NCI-H1092 treated with DMSO at 0.1 percent for 48 hours (cell line): Measurements from ENCODE around the gene TTF1.
"Not testable (repeated sequence)": the region's sequence is repeated elsewhere in the genome, so short reads cannot be mapped to it uniquely, and the experiment has no call there.

ENCODE experiments used
- DNase-seq: peaks from one replicate; lab custom pipeline; 2025; lab: John Stamatoyannopoulos, UW

TTF1 gene

DNA sequence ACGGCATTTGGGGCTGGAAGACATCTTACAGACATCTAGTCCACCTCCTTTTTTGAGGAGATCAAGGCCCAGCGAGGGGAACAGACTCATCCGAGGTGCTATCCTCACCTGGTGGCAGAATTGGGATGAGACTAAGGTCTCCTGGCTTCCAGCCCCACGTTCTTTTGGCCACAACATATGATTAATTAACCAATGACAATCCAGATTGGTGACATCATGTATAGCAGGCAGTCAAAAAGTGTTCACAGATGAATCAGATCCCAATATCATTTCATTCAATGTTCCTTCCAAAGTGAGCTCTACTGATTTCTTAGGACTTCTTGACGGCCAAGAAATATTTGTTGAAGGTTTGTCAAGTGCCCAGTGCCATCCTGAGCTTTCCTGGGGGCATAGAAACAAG is 7.3 kb upstream of the TTF1 start:
- DNase-seq, result no peak

GRCh38 chr9:132412089-132412488 is 5.4 kb upstream of the TTF1 start:
- DNase-seq, result peak; percentile 24

GRCh38 chr9:132411091-132411508 is 4.5 kb upstream of the TTF1 start:
- peak; percentile 54 for DNase-seq

GRCh38 chr9:132410642-132411041 is 4.0 kb upstream of the TTF1 start:
- DNase-seq, result no peak

- DNase-seq, result peak; percentile 20
Observed at GRCh38 chr9:132409828-132410528, 3.3 kb upstream of the TTF1 start, which contains the start of gene CFAP77. Gene CFAP77 (plus strand): TSS chr9:132410211. CDS start chr9:132410272, 61 bp downstream.

- DNase-seq, result no peak
Observed at GRCh38 chr9:132408521-132408920, 1.9 kb upstream of the TTF1 start.

DNA sequence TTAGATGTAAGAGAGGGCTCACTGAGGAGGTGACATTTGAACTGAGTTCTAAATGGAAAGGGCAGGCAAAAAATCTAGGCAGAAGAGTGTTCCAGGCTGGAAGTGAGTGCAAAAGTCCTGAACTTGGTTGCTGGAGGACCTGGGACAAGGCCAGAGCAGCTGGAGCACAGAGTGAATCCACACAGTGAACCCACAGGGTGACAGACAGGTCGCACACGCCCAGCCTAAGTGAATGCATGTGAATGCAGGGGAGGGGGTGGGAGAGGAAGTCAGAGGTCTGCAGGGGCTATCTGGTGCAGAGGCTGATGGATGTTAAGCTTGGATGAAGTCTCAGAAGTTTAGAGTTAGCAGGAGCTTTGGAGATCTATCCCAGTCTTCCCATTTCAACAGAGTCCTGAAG is 556 bp upstream of the TTF1 start:
- DNase-seq, result no peak

- no peak for DNase-seq
Observed at GRCh38 chr9:132404228-132404881, 2.3 kb downstream of the TTF1 start.

- DNase-seq, result no peak
Observed at GRCh38 chr9:132401824-132402223, 4.8 kb downstream of the TTF1 start.

GRCh38 chr9:132395560-132395959 is 11.1 kb downstream of the TTF1 start:
- DNase-seq, result no peak

- DNase-seq, result no peak
Observed at GRCh38 chr9:132391449-132391848, 15.2 kb downstream of the TTF1 start.

- DNase-seq, result no peak
Observed at GRCh38 chr9:132390966-132391365, 15.7 kb downstream of the TTF1 start.

GRCh38 chr9:132387133-132387532 is 19.5 kb downstream of the TTF1 start:
- no peak for DNase-seq

DNA sequence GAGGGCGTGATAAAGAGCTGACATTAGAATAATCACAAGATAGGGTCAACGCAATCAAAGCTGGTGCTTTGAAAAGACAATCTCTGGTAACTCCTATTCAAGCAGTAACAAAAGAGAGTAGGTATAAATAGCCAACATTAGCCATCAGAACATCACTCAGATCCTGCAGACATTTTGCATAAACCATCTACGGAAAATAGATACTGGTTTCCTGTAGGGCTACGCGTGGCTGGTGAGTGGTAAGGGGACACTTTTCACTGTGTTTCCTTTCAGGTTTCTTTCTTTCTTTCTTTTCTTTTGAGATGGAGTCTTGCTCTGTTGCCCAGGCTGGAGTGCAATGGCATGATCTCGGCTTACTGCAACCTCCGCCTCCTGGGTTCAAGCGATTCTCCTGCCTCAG is 22.3 kb downstream of the TTF1 start:
- DNase-seq, result no peak

- no peak for DNase-seq
Observed at GRCh38 chr9:132383462-132383883, 23.2 kb downstream of the TTF1 start.

GRCh38 chr9:132381966-132382541 is 24.6 kb downstream of the TTF1 start:
- DNase-seq, result no peak

DNA sequence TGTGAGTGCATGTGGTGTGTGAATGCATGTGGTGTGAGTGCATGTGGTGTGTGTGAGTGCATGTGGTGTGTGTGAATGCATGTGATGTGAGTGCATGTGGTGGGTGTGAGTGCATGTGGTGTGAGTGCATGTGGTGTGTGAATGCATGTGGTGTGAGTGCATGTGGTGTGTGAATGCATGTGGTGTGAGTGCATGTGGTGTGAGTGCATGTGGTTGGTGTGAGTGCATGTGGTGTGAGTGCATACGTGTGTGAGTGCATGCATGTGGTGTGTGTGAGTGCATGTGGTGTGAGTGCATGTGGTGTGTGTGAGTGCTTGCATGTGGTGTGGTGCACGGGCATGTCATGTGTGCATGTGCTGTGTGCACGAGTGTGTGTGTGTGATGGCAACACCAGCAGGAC is 28.2 kb downstream of the TTF1 start:
- not testable (repeated sequence) for DNase-seq

DNA sequence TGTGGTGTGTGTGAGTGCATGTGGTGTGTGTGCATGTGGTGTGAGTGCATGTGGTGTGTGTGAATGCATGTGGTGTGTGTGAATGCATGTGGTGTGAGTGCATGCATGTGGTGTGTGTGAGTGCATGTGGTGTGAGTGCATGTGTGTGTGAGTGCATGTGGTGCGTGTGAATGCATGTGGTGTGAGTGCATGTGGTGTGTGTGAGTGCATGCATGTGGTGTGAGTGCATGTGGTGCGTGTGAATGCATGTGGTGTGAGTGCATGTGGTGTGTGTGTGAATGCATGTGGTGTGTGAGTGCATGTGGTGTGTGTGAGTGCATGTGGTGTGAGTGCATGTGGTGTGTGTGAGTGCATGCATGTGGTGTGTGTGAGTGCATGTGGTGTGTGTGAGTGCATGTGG is 28.9 kb downstream of the TTF1 start:
- DNase-seq, result not testable (repeated sequence)

DNA sequence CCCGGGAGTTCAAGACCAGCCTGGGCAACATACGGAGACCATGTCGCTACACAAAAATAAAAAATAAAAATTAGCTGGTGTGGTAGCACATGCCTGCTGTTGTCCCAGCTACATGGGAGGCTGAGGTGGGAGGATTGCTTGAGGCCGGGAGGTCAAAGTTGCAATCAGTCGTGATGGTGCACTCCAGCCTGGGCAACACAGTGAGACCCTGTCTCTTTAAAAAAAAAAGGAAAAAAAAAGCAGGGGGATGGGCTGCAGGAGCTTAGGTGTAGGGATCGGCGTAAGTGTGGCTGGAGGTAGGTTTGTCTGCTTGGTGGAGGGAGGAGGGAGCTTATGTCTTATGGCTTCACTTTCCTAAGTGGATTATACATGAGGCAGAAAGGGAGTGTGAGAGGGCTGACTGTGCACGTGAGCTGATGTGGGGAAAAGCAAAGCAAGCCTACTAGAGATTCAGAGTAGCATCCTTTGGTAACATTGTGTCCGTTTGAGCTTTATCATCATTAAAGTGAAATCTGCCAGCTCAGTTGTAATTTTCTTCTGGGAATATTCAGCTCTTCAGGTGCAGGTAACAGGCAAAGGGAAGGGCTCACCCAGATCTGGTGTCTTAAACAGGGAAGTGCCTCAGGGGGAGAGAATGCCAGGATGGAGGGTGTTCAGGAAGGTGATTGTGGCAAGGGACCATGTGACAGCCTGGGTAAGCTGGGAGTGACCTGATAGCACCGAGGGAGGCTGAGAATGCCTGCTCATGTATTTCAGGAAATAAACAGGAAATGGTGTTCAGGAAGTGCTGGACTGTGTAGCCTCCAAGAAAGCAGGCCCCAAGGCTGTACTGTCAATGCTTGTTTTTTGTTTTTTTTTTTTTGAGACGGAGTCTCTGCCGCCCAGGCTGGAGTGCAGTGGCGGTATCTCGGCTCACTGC is 34.2 kb downstream of the TTF1 start:
- no peak for DNase-seq

DNA sequence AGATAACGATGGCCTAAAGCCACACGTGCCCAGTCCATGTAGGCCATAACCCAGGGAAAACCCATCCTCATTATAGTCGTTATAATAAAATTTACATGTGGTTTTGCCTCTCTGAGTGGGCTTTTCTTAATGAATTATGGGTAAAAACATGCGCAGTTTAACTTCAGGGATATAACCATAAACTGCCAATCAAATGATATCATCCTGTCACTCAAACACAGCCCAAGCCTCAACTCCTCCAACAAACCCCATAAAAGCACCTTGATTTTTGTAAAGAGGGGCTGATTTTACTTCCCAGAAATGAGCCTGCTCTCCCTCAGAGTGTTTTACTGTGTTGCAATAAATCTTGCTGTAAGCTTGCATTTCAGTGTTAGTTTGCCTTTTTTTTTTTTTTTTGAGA is 36.0 kb downstream of the TTF1 start:
- DNase-seq, result no peak

DNA sequence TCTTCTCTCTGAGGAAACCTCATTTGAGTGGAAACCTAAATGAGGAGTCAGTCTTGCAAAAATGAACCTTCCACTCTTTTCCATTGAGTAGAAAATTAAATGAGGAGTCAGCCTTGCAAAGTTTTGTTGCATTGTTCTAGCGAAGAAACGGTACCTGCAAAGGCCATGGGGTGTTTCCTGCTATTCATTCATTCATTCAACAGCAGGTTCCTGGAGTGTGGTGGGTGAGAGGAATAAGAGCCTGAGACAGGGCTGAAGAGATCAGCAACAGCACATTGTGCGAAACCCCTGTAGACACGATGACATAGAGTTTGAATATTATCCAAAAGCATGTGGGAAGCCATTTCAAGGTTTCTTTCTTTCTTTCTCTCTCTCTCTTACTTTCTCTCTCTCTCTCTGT is 37.2 kb downstream of the TTF1 start:
- no peak for DNase-seq

DNA sequence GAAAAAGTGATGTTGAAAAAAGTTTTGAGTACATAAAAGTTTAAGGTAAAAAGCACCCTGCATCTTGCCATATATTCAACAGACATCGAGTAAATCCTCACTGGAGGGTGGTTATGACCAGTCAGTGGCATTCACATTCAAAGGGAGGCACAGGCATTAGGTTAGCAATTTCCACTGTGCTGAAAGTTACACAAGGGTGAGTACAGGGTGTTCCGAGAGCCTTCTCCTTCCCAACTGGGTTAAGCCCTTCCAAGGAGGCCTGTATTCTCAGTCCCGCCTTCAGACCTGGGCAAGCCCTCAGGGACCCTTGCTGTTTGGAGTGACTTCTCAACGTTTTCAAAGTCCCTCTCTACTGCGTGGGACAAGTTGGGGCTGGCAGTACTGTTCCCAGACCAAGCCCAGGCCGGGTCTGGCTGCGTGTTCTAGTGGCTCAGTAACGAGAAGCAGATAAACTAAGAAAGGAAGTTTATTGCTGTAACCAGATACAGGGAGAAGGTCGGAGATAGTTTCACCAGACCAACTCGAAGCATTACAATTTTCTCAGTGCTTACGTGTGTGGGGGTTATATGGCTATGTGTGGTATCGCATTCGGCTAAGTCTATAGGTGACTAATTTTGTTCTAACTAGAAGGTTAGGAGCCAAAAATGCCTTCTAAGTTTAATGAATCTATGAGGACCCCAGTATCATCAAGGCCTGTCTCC is 38.9 kb downstream of the TTF1 start:
- no peak for DNase-seq
